Measurements from ENCODE around the gene DSCAML1.

DSCAML1 gene

DNA sequence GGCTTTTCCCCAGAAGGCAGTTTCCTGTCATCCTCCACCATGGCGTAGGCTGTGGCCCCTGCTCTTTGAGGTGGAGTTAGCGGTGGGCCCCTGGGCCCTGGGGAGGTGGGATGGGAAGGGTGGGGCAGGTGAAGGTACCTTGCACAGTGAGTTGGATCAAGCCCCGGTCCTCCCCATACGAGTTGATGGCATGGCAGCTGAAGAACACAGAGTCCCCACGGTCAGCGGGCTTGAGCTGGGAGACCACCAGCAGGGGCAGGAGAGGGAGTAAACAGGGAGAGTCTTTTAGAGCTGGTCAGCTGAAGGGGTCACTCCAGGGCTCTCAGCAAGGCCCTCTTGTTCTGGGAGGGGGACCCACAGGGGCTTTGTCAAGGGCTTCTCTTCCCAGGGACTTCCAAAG, 316.0 kb downstream of the DSCAML1 start:
- Histone ChIP-seq H3K4me3 (no peak overlapping the region), H3K27me3 (no peaks in the 10 kb centered on the region), H3K4me1 (peaks cover 0 to 18% (median 0%) of the 10 kb centered on the region in 10 experiments; a peak in 5 of 20 replicates), H3K4me2 (no peak overlapping the region), H3K27ac (no peak overlapping the region), H3K36me3 (no peaks in the 10 kb centered on the region), H3K9me3 (replicated peaks in 1 of 11) (peaks cover 0 to under 1% (median 0%) of the 10 kb centered on the region in 11 experiments; a peak in 1 of 22 replicates), H4K20me1 (no peaks in the 10 kb centered on the region), H3K9ac (no peak overlapping the region)
- no peak for TF ChIP-seq Cebpa-rat (IDR thresholded peaks at IDR 0.05)

DNA sequence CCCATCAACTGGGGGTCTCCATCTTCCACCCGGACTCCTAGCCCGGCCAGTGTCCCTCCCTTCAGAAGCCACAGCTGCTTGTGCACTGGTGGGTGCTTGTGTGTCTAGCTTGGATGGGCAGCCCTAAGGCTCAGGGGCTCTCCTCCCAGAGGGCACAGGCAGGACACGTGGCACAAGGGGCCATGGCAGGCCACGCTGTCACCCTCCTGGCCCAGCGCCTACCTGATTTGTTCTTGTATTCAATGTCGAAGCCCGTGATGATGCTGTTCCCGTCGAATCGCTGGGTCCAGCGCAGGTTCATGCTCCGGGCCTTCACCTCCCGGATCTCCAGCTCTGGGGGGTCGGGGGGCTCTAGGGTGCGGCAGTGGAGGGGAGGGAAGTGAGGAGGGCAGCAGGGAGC, 316.8 kb downstream of the DSCAML1 start:
- Histone ChIP-seq H3K4me3 (no peak overlapping the region), H3K4me1 (peaks cover 0 to 18% (median 0%) of the 10 kb centered on the region in 10 experiments; a peak in 5 of 20 replicates), H3K4me2 (no peak overlapping the region), H3K9me3 (replicated peaks in 1 of 11) (no peaks in the 10 kb centered on the region), H4K20me1 (no peaks in the 10 kb centered on the region), H3K36me3 (no peaks in the 10 kb centered on the region), H3K27ac (no peak overlapping the region), H3K27me3 (no peaks in the 10 kb centered on the region), H3K9ac (no peak overlapping the region)
- no peak for TF ChIP-seq Cebpa-rat (IDR thresholded peaks at IDR 0.05)

DNA sequence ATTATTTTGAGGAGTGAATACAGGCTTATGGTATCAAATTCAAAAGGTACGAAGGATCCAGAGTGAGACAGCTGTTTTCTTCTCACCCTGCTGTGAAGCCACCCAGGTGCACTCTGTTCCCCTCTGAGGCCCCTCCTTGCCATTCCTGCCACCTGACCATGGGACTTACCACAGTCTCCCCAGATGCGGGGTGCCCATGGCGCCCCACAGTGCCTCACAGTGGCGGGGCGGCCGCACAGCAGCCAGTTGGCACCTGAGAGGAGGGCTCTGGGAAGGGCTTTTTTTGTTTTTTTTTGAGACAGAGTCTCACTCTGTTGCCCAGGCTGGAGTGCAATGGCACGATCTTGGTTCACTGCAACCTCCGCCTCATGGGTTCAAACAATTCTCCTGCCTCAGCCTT, 317.6 kb downstream of the DSCAML1 start:
- no peak overlapping the region for H3K4me3 ChIP-seq
- no peaks in the 10 kb centered on the region for H4K20me1 ChIP-seq
- H3K9ac ChIP-seq = no peak overlapping the region
- H3K4me1 ChIP-seq = peaks cover 0 to 18% (median 0%) of the 10 kb centered on the region in 10 experiments; a peak in 5 of 20 replicates
- H3K4me2 ChIP-seq = no peak overlapping the region
- H3K9me3 ChIP-seq (replicated peaks in 1 of 11) = no peaks in the 10 kb centered on the region
- H3K27ac ChIP-seq = no peak overlapping the region
- no peaks in the 10 kb centered on the region for H3K36me3 ChIP-seq
- no peak for TF ChIP-seq Cebpa-rat (IDR thresholded peaks at IDR 0.05)
- H3K27me3 ChIP-seq = no peaks in the 10 kb centered on the region

DNA sequence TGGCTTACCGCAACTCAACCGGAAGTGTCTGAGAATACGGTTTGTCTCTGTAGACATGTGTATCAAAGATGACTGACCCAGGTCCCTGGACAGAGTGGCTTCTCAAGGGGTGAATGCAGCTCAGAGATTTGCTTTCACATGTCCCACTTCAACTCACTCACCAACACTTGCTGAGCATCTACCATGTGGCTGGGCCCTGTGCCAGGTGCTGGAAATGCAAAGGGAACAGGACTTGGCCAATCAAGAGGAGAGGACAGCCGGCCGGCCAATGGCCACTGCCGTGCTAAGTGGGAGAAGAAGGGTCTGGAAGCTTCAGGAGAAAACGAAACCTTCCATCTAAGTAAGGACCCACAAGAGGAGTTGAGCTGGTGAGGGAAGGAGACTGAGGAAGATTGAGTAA, 318.1 kb downstream of the DSCAML1 start:
- H4K20me1 ChIP-seq = no peaks in the 10 kb centered on the region
- no peaks in the 10 kb centered on the region for H3K9me3 ChIP-seq (replicated peaks in 1 of 11)
- no peak overlapping the region for H3K9ac ChIP-seq
- no peak for TF ChIP-seq Cebpa-rat (IDR thresholded peaks at IDR 0.05)
- H3K4me2 ChIP-seq = no peak overlapping the region
- no peak overlapping the region for H3K4me3 ChIP-seq
- no peak overlapping the region for H3K27ac ChIP-seq
- no peaks in the 10 kb centered on the region for H3K27me3 ChIP-seq
- H3K36me3 ChIP-seq = no peaks in the 10 kb centered on the region
- peaks cover 0 to 18% (median 0%) of the 10 kb centered on the region in 10 experiments; a peak in 5 of 20 replicates for H3K4me1 ChIP-seq

DNA sequence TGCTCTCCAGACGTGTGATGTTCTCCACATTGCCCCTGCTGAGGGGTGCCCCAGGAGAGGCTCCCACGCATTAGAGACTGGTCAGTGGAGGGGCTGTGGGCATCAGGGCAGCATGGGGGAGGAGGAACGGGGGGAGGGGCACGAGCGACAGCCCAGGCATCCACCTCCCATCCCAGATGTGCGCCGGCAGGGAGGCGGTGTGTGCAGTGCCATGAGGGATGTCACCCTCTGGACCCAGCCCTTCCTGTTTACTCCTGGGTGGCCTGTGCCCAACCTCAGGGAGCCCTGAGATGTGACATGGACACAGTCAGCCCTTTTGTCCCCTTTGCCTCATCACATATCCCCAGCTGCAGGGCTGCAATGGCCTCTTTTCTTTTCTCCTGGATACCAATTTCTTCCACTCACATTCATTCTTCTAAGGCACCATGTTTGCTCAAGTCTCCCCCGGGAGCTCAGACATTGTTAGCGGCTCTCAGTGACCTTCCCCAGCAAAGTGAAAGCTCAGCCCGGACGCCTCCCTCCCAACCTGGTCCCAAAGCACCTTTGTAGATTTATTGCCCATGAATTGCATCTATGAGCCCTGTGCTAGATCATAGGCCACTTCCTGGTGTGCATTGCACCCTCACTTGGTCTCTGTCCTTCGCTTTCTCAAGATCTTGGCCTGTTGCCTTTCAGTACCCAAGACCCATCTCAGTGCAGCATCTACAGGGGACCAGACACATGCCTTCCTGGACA, 318.7 kb downstream of the DSCAML1 start:
- Histone ChIP-seq H3K36me3 (no peaks in the 10 kb centered on the region), H3K9me3 (replicated peaks in 1 of 11) (no peaks in the 10 kb centered on the region), H3K4me1 (peaks cover 0 to 18% (median 0%) of the 10 kb centered on the region in 10 experiments; a peak in 5 of 20 replicates), H4K20me1 (no peaks in the 10 kb centered on the region), H3K27ac (no peak overlapping the region), H3K4me2 (no peak overlapping the region), H3K9ac (no peak overlapping the region), H3K27me3 (no peaks in the 10 kb centered on the region), H3K4me3 (no peak overlapping the region)
- no peak for TF ChIP-seq Cebpa-rat (IDR thresholded peaks at IDR 0.05)

DNA sequence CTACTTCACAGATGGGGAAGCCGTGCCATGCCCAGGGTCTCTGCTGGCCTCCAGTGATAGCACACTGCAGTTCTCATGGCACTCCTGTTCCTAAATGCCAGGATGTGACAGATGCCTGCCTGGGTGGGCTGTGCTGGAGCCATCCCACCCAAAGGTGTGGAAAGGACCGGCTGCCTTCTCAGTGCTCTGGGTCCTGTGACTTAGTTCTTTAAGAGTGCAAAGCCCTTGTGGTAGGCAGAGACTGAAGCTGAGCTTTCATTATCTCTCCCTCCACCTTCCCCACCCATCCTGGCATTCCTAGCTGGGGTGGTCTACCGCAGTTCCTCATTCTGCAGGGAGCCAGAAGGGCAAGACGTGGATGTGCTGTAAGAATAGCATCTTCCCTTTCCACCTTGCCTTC, 319.3 kb downstream of the DSCAML1 start:
- Histone ChIP-seq H3K36me3 (no peaks in the 10 kb centered on the region), H3K27ac (no peak overlapping the region), H3K9ac (no peak overlapping the region), H3K9me3 (replicated peaks in 1 of 11) (no peaks in the 10 kb centered on the region), H4K20me1 (no peaks in the 10 kb centered on the region), H3K4me1 (peaks cover 0 to 18% (median 0%) of the 10 kb centered on the region in 10 experiments; a peak in 5 of 20 replicates), H3K4me2 (peak overlapping the region in 1 of 11 experiments; percentile 30; a peak in 1 of 22 replicates), H3K27me3 (no peaks in the 10 kb centered on the region), H3K4me3 (no peak overlapping the region)
- TF ChIP-seq Cebpa-rat (IDR thresholded peaks at IDR 0.05) = no peak

DNA sequence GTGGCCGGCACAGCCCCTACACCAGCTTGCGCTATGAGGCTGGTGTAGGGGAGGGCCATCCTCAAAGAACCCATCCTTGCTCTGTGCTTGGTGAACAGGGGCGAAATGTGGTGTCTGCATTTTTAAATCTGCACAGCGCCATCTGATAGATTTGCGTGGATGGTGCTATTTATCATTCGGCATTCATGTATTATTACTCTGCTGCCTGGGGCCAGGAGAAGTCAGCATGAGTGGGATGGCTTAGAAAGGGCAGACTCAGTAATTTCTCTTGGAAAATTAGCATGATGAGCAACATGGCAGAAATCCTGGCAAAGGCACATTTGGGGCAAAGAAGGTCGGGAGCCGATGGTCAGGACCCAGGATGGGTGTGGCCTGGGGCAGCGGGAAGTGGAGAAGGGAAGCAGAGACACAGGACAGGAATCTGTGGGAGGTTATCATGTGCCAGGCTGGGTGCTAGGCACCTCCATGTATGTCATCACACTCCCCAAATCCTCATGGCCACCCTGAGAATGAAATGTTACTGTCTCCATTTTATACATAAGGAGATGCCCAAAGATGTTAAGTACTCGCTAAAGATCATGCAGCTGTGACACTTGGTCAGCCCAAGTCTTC, 320.4 kb downstream of the DSCAML1 start:
- no peaks in the 10 kb centered on the region for H3K27me3 ChIP-seq

DNA sequence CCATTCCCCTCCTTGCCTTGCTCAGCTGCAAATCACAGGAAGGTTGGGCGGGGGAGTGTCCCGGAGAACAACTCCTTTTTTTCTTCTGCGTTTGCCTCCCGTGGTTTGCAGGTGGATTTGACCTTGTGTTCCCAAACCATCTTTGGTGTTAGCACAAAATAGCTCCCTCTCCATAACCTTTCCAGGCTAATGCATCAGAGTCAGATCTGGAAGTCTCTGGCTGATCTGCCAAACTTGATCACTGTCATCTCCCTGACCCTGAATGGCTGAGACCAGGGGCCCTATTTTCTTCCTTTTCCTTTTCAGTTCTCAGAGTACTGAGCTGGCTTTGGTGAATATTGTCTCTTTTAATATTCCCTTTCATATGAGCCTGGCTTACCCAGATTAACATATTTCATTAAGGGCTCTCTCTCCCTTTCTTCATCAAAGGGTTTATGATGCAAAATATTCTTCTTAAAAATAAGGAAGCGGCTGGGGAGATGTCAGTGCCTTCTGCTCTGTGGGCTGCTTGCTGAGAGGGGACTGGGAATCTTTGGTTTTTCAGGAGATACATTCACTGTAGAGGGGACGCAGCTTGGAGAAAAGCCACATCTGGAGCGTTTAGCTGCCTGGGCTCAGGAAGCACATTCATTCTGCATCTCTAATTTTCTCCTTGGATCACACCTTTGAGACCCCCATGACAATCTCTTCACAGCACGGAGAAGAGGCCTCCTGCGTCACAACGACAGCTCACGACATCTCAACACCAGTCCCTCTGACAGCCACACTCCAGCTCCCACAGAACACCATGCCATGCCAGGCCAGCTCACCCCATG, 321.1 kb downstream of the DSCAML1 start:
- H3K4me3 ChIP-seq = no peak overlapping the region
- peaks cover 0 to 18% (median 0%) of the 10 kb centered on the region in 10 experiments; a peak in 5 of 20 replicates for H3K4me1 ChIP-seq
- no peak for TF ChIP-seq Cebpa-rat (IDR thresholded peaks at IDR 0.05)
- H3K9ac ChIP-seq = no peak overlapping the region
- H3K27ac ChIP-seq = no peak overlapping the region
- 0 out of 22 replicates have a peak overlapping the region, but pooled peaks of 1 of the 11 experiments have one; percentile 59 for H3K4me2 ChIP-seq
- H3K36me3 ChIP-seq = no peaks in the 10 kb centered on the region
- no peaks in the 10 kb centered on the region for H3K27me3 ChIP-seq
- H4K20me1 ChIP-seq = no peaks in the 10 kb centered on the region
- no peaks in the 10 kb centered on the region for H3K9me3 ChIP-seq (replicated peaks in 1 of 11)

More for the DNA sequence above, 320.4 kb downstream of the DSCAML1 start:
- peak overlapping the region in 2 of 11 experiments; percentile 30 to 59; a peak in 4 of 22 replicates for H3K4me2 ChIP-seq
- TF ChIP-seq Cebpa-rat (IDR thresholded peaks at IDR 0.05) = no peak
- H3K36me3 ChIP-seq = no peaks in the 10 kb centered on the region
- no peaks in the 10 kb centered on the region for H4K20me1 ChIP-seq
- H3K9me3 ChIP-seq (replicated peaks in 1 of 11) = no peaks in the 10 kb centered on the region
- H3K4me1 ChIP-seq = peaks cover 0 to 18% (median 0%) of the 10 kb centered on the region in 10 experiments; a peak in 5 of 20 replicates
- H3K9ac ChIP-seq = no peak overlapping the region
- H3K4me3 ChIP-seq = no peak overlapping the region
- no peak overlapping the region for H3K27ac ChIP-seq

DNA sequence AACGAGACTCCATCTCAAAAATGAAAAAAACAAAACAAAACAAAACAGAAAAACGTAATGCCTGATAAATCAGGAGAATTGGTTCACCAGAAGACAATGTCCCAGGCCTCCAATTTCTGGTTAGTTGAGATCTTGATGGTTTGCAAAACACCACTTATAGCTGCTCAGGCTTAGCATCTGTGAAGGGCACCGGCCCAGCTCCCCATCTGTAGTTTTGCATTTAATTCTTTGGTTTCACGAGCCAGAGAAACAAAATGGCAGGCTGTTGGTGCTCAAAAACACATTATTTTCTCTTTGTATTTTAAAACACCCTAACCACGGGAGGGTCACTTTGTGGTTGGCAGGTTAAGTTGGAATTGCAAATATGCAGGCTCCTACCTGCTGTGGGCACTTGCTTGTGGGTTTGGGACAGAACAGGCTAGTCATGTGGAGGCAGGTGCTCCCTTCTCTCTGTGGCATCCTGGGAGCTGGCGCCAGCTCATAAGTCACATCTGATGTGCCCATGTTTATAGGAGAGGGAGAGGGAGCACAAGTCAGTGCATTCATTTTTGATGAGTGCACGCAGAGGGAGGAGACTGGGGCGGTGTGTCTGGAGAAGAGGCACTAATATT, 323.4 kb downstream of the DSCAML1 start:
- H3K4me2 ChIP-seq = no peak overlapping the region
- H3K4me1 ChIP-seq = peaks cover 0 to 18% (median 0%) of the 10 kb centered on the region in 10 experiments; a peak in 5 of 20 replicates
- H3K9ac ChIP-seq = no peak overlapping the region
- no peaks in the 10 kb centered on the region for H3K9me3 ChIP-seq (replicated peaks in 1 of 11)
- no peak overlapping the region for H3K4me3 ChIP-seq
- no peaks in the 10 kb centered on the region for H3K27me3 ChIP-seq
- no peaks in the 10 kb centered on the region for H4K20me1 ChIP-seq
- TF ChIP-seq Cebpa-rat (IDR thresholded peaks at IDR 0.05) = no peak
- H3K27ac ChIP-seq = no peak overlapping the region
- no peaks in the 10 kb centered on the region for H3K36me3 ChIP-seq
